ENCODE results near the gene AP3S2.
A peak's percentile ranks its signal among the peaks of the same experiment; 100 is the strongest.
"Not testable (repeated sequence)": the region's sequence is repeated elsewhere in the genome, so short reads cannot be mapped to it uniquely, and the experiment has no call there.

AP3S2 gene

GRCh38 chr15:89787944-89788343 is 105.8 kb downstream of the AP3S2 start:
- no peak overlapping the region for H3K4me3 ChIP-seq (ENCODE audit: low read depth, low read length)
- DNase-seq (ENCODE audit: low read depth) = no peak
- in situ Hi-C loops (cut with HindIII; ENCODE audit: low sequenced_read_pairs) = no loop called here
- no peak for TF ChIP-seq CTCF (IDR thresholded peaks at IDR 0.05; ENCODE audit: low read depth, low read length, missing control alignments)

GRCh38 chr15:89785774-89786140 is 108.0 kb downstream of the AP3S2 start:
- in situ Hi-C loops (cut with HindIII; ENCODE audit: low sequenced_read_pairs) = no loop called here
- H3K4me3 ChIP-seq (ENCODE audit: low read depth, low read length) = no peak overlapping the region
- peak; percentile 20 for DNase-seq (ENCODE audit: low read depth)
- TF ChIP-seq CTCF (IDR thresholded peaks at IDR 0.05; ENCODE audit: low read depth, low read length, missing control alignments) = no peak

- H3K4me3 ChIP-seq (ENCODE audit: low read depth, low read length) = no peak overlapping the region
- no peak for TF ChIP-seq CTCF (IDR thresholded peaks at IDR 0.05; ENCODE audit: low read depth, low read length, missing control alignments)
- in situ Hi-C loops (cut with HindIII; ENCODE audit: low sequenced_read_pairs) = no loop called here
- no peak for DNase-seq (ENCODE audit: low read depth)
Measured at GRCh38 chr15:89785064-89785773, 108.6 kb downstream of the AP3S2 start.

GRCh38 chr15:89784686-89784960 is 109.2 kb downstream of the AP3S2 start:
- DNase-seq (ENCODE audit: low read depth) = no peak
- in situ Hi-C loops (cut with HindIII; ENCODE audit: low sequenced_read_pairs) = no loop called here
- TF ChIP-seq CTCF (IDR thresholded peaks at IDR 0.05; ENCODE audit: low read depth, low read length, missing control alignments) = no peak
- no peak overlapping the region for H3K4me3 ChIP-seq (ENCODE audit: low read depth, low read length)

- no peak for TF ChIP-seq CTCF (IDR thresholded peaks at IDR 0.05; ENCODE audit: low read depth, low read length, missing control alignments)
- in situ Hi-C loops (cut with HindIII; ENCODE audit: low sequenced_read_pairs) = no loop called here
Measured at GRCh38 chr15:89783861-89784685, 109.7 kb downstream of the AP3S2 start.

GRCh38 chr15:89783111-89783860 is 110.5 kb downstream of the AP3S2 start:
- no peak overlapping the region for H3K4me3 ChIP-seq (ENCODE audit: low read depth, low read length)
- no peak for DNase-seq (ENCODE audit: low read depth)
- in situ Hi-C loops (cut with HindIII; ENCODE audit: low sequenced_read_pairs) = no loop called here
- no peak for TF ChIP-seq CTCF (IDR thresholded peaks at IDR 0.05; ENCODE audit: low read depth, low read length, missing control alignments)

More at GRCh38 chr15:89783861-89784685, 109.7 kb downstream of the AP3S2 start:
- DNase-seq (ENCODE audit: low read depth) = no peak
- no peak overlapping the region for H3K4me3 ChIP-seq (ENCODE audit: low read depth, low read length)

- DNase-seq (ENCODE audit: low read depth); H3K4me3 ChIP-seq (ENCODE audit: low read depth, low read length); in situ Hi-C loops (cut with HindIII; ENCODE audit: low sequenced_read_pairs): not testable (repeated sequence)
Measured at GRCh38 chr15:89782619-89782950, 111.2 kb downstream of the AP3S2 start.

All from astrocyte of the cerebellum (primary cell).